ENCODE measurements around the gene EDA. TPM values are rescaled to one million over a fixed set of nuclear protein-coding genes. Genes with fewer than 3 reads are reported as not detected.

The EDA gene
- total and polyA plus RNA-seq, 10 donors, result 0.28 to 7.2 (median 3.3) TPM

GRCh38 chrX:70042399-70043371 is 426.8 kb downstream of the EDA start:
- TF ChIP-seq POLR2A (IDR thresholded peaks at IDR 0.05) (no peak), CTCF (IDR thresholded peaks at IDR 0.05 in 8 of 11, conservative IDR thresholded peaks at IDR 0.05 in 3 of 11) (no peak), POLR2AphosphoS5 (IDR thresholded peaks at IDR 0.05) (no peak)
- Histone ChIP-seq H3K4me3 (no peak overlapping the region), H3K27me3 (replicated peaks in 1 of 7) (peaks cover 0 to 5% (median 0%) of the 10 kb centered on the region in 7 donors), H3K9me3 (no peaks in the 10 kb centered on the region), H3K4me1 (no peaks in the 10 kb centered on the region), H3K27ac (no peak overlapping the region), H3K36me3 (no peaks in the 10 kb centered on the region)
- intact Hi-C loops (cut with DNase I; ENCODE audit: low total_unique reads), result no loop called here
- WGBS, 5 donors, result 80 to 93% (median 88%) methylated on average over 11 of the region's 11 CpGs
- peak; percentile 66 for DNase-seq

GRCh38 chrX:70043685-70044084 is 427.8 kb downstream of the EDA start:
- TF ChIP-seq POLR2AphosphoS5 (IDR thresholded peaks at IDR 0.05) (no peak), CTCF (IDR thresholded peaks at IDR 0.05 in 8 of 11, conservative IDR thresholded peaks at IDR 0.05 in 3 of 11) (no peak), POLR2A (IDR thresholded peaks at IDR 0.05) (no peak)
- intact Hi-C loops (cut with DNase I; ENCODE audit: low total_unique reads), result no loop called here
- Histone ChIP-seq H3K9me3 (no peaks in the 10 kb centered on the region), H3K4me1 (no peaks in the 10 kb centered on the region), H3K27ac (no peak overlapping the region), H3K36me3 (no peaks in the 10 kb centered on the region), H3K27me3 (replicated peaks in 1 of 7) (peaks cover 0 to 12% (median 0%) of the 10 kb centered on the region in 7 donors), H3K4me3 (no peak overlapping the region)
- DNase-seq, result peak; percentile 51
- WGBS, 5 donors, result 77 to 99% (median 92%) methylated on average over 6 to 9 of the region's 9 CpGs

DNA sequence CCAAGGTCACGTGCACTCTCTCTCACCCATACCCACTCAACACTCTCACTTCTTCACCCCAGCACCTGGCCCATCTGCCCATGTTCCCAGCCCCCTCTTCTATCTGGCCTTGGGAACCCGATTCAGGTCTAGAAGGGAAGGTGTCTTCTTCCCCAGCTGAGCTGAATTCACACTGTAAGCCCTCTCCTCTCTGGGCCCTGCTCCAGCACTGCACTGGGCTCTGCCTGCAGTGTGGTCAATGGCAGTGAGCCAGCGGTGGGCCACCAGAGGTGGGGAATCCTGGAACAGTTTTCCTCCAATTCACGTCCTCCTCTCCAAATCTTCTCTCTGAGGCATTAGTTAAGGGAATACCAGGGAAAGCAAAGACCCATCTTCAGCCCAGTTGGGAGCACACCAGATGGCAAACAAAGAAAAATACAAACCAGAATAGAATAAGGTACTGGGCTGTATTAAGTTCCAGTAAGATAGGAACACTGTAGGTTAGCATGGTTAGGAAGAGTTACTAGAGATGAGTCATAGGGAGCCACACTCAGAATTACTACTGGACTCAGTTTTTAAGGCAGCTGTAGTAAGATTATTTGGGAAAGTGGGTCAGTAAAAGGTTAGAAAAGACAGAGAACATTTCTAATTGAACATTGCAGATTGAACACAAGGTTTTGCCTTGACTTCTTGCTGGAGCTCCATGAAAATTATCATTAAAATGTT is 428.8 kb downstream of the EDA start:
- 59 to 88% (median 70%) methylated on average over 4 of the region's 4 CpGs for WGBS, 5 donors
- Histone ChIP-seq H3K27ac (no peak overlapping the region), H3K27me3 (replicated peaks in 1 of 7) (peaks cover 0 to 14% (median 0%) of the 10 kb centered on the region in 7 donors), H3K4me3 (no peak overlapping the region), H3K36me3 (no peaks in the 10 kb centered on the region), H3K4me1 (no peaks in the 10 kb centered on the region), H3K9me3 (no peaks in the 10 kb centered on the region)
- TF ChIP-seq POLR2AphosphoS5 (IDR thresholded peaks at IDR 0.05) (no peak), POLR2A (IDR thresholded peaks at IDR 0.05) (no peak), CTCF (IDR thresholded peaks at IDR 0.05 in 8 of 11, conservative IDR thresholded peaks at IDR 0.05 in 3 of 11) (no peak)
- peak; percentile 70 for DNase-seq
- intact Hi-C loops (cut with DNase I; ENCODE audit: low total_unique reads), result no loop called here

GRCh38 chrX:70046978-70047377 is 431.1 kb downstream of the EDA start:
- Histone ChIP-seq H3K9me3 (no peaks in the 10 kb centered on the region), H3K4me1 (no peaks in the 10 kb centered on the region), H3K36me3 (no peaks in the 10 kb centered on the region), H3K4me3 (no peak overlapping the region), H3K27ac (no peak overlapping the region), H3K27me3 (replicated peaks in 1 of 7) (peaks cover 0 to 14% (median 0%) of the 10 kb centered on the region in 7 donors)
- TF ChIP-seq CTCF (IDR thresholded peaks at IDR 0.05 in 8 of 11, conservative IDR thresholded peaks at IDR 0.05 in 3 of 11) (no peak), POLR2AphosphoS5 (IDR thresholded peaks at IDR 0.05) (no peak), POLR2A (IDR thresholded peaks at IDR 0.05) (no peak)
- intact Hi-C loops (cut with DNase I; ENCODE audit: low total_unique reads), result no loop called here
- no peak for DNase-seq
